Gastrocnemius medialis (tissue), 4 donors: Measurements from ENCODE around the gene MAFF. TPM values are rescaled to one million over a fixed set of nuclear protein-coding genes. Genes with fewer than 3 reads are reported as not detected.

Experiments used
- ATAC-seq, 2 donors: fragments of 150-250 bp; one replicate each; pipeline ENCODE4 v1.9.1; 2016
- DNase-seq, 2 donors: peaks; one replicate each; pipeline ENCODE4 v3.0.0-alpha.2; 2019
- H3K27ac ChIP-seq, 4 donors: fragments of 200-600 bp; sonication (generic); 1 replicate in 1 of 4; 2 replicates in 3 of 4; pipeline ENCODE4 v1.5.1; 2016 to 2018; ENCODE audit warnings: mild to moderate bottlenecking in 2 of 4, moderate library complexity in 1 of 4
- H3K27me3 ChIP-seq, 3 donors: fragments of 200-600 bp; sonication (generic) in 2 of 3; 1 replicate in 1 of 3; 2 replicates in 2 of 3; pipeline versions ENCODE4 v1.5.1 to v1.6.0; 2016 to 2019; ENCODE audit warnings: mild to moderate bottlenecking in 1 of 3, moderate library complexity in 1 of 3
- H3K36me3 ChIP-seq, 2 donors: fragments of 200-600 bp; sonication (generic) in 1 of 2; one replicate each; pipeline ENCODE4 v1.5.1; 2017 to 2018
- H3K4me1 ChIP-seq, 2 donors: fragments of 200-600 bp; sonication (generic) in 1 of 2; one replicate each; pipeline ENCODE4 v1.5.1; 2016 to 2017; ENCODE audit warnings: mild to moderate bottlenecking in 2 of 2
- H3K4me3 ChIP-seq, 4 donors: fragments of 200-600 bp; sonication (generic) in 3 of 4; 1 replicate in 1 of 4; 2 replicates in 3 of 4; pipeline ENCODE4 v1.5.1; 2016 to 2019; ENCODE audit warnings: mild to moderate bottlenecking in 2 of 4
- H3K9me3 ChIP-seq, 3 donors: fragments of 200-600 bp; sonication (generic) in 2 of 3; 1 replicate in 1 of 3; 2 replicates in 2 of 3; pipeline ENCODE4 v1.5.1; 2016 to 2019
- CTCF ChIP-seq, 5 experiments: fragments of 450-650 bp in 3 of 5; fragments of 200-600 bp in 2 of 5; sonication (generic) in 2 of 5; IDR thresholded peaks in 4 of 5; conservative IDR thresholded peaks in 1 of 5; 1 replicate in 4 of 5; 2 replicates in 1 of 5; pipeline ENCODE4 v1.5.1; 2016 to 2019; ENCODE audit warnings: antibody characterized with exemption in 5 of 5, mild to moderate bottlenecking in 3 of 5, moderate library complexity in 3 of 5
- POLR2A ChIP-seq, 2 donors: fragments of 450-650 bp; IDR thresholded peaks; one replicate each; pipeline ENCODE4 v1.6.1; 2017; ENCODE audit warnings: antibody characterized with exemption in 2 of 2, mild to moderate bottlenecking in 2 of 2, moderate library complexity in 2 of 2
- in situ Hi-C, 4 donors: fragments of 200-750 bp; cut with MboI; loops; one replicate each; pipeline versions ENCODE4 v1.15.0 to v1.8.0; 2017; ENCODE audit warnings: low sequenced_read_pairs in 4 of 4
- intact Hi-C: fragments of 100-400 bp; cut with DNase I; formaldehyde crosslinking; loops from one replicate; pipeline ENCODE4 v1.15.1; 2023; ENCODE audit warnings: low total_unique reads
- total RNA-seq, 4 donors: library from RNA; depleted of rRNA; stranded (reverse); fragments of >200 nt; gene quantifications; one replicate each; pipeline versions ENCODE4 v1.1.0 to v1.2.3, GENCODE V29; 2016

MAFF gene
- total RNA-seq, 4 donors from 2014 or later, result 19.3 to 448 (median 33.4) TPM

DNA sequence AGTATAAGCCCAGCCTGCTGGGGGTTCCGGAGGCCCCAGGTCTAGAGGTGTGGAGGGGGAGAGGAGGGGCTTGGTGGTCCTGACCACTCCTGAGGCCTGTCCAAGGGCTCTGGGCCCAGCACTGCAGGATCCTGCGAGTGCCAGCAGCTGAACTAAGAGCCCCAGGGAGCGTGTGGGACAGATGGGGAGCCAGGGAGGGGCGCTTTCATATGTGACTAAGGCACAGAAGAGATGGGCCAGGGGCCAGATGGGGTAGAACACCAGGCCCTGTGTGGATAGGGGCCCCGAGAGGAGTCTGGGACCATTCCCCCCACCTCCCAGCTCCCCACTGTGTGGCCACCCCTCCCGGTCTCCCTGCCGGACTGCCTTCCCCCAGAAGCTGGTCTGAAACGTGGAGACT is 18.4 kb downstream of the MAFF start:
- H3K27me3 ChIP-seq, result no peaks in the 10 kb centered on the region
- intact Hi-C loops, result no loop called here
- H3K4me1 ChIP-seq, result peaks cover 17 to 23% of the 10 kb centered on the region in 2 donors
- DNase-seq (no peak), ATAC-seq (no peak)
- no peak for TF ChIP-seq POLR2A (IDR thresholded peaks at IDR 0.05)
- TF ChIP-seq CTCF (IDR thresholded peaks at IDR 0.05 in 4 of 5, conservative IDR thresholded peaks at IDR 0.05 in 1 of 5), result no peak
- H3K4me3 ChIP-seq, result no peak overlapping the region
- H3K9me3 ChIP-seq, result no peaks in the 10 kb centered on the region
- H3K27ac ChIP-seq, result peak overlapping the region; percentile 72 to 79 (median 73)
- H3K36me3 ChIP-seq, result peaks cover 0 to 42% of the 10 kb centered on the region in 2 donors
- in situ Hi-C loops, result no loop called here

DNA sequence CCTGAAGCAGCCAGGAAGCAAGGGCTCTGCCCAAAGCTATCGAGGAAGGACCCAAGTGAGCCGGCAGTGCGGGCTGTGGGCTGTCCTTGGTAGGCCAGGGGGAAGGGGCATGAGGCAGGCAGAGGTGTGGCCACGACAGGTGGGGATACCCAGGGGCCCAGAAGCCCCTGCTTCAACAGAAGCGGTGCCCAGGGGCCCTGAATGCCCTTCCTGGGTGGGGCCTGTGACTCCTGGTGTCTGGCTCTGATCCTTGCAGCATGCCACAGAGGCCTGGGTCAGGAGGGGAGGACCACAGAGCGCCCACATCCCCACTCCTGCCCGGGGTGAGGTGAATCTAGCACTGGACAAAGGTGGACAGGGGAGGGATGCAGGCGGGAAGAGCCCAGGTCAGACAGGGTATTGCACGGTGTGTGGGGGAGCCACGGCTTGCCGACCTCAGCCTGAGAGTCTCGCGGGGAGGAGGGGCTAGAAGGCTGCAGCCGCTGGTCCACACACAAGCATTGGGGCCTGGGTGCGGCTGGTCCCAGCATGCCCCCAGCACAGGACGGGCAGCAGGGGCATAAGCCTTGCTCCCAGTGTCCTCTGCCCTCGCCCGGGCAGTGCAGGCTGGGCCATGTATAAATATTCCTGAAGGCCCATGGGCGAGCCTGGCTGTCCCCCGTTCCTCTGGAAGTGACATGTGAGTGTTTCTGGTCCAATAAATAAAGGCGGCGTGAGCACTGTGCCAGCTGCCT is 19.0 kb downstream of the MAFF start:
- DNase-seq (no peak), ATAC-seq (no peak)
- peaks cover 0 to 42% of the 10 kb centered on the region in 2 donors for H3K36me3 ChIP-seq
- TF ChIP-seq CTCF (IDR thresholded peaks at IDR 0.05 in 4 of 5, conservative IDR thresholded peaks at IDR 0.05 in 1 of 5), result no peak
- no peaks in the 10 kb centered on the region for H3K9me3 ChIP-seq
- no peaks in the 10 kb centered on the region for H3K27me3 ChIP-seq
- H3K27ac ChIP-seq, result peak overlapping the region; percentile 72 to 79 (median 73)
- intact Hi-C loops, result no loop called here
- in situ Hi-C loops, result no loop called here
- peaks cover 17 to 23% of the 10 kb centered on the region in 2 donors for H3K4me1 ChIP-seq
- H3K4me3 ChIP-seq, result no peak overlapping the region

GRCh38 chr22:38221407-38221806 is 19.6 kb downstream of the MAFF start:
- Histone ChIP-seq H3K4me3 (no peak overlapping the region), H3K27me3 (no peaks in the 10 kb centered on the region), H3K36me3 (peaks cover 0 to 47% of the 10 kb centered on the region in 2 donors), H3K4me1 (peaks cover 17 to 23% of the 10 kb centered on the region in 2 donors), H3K9me3 (no peaks in the 10 kb centered on the region), H3K27ac (no peak overlapping the region)
- DNase-seq, result no peak
- intact Hi-C loops (no loop called here), in situ Hi-C loops (no loop called here)
- TF ChIP-seq CTCF (IDR thresholded peaks at IDR 0.05 in 4 of 5, conservative IDR thresholded peaks at IDR 0.05 in 1 of 5) (no peak), POLR2A (IDR thresholded peaks at IDR 0.05) (no peak)
- ATAC-seq, result no peak

GRCh38 chr22:38221908-38222796 is 20.4 kb downstream of the MAFF start:
- TF ChIP-seq CTCF (IDR thresholded peaks at IDR 0.05 in 4 of 5, conservative IDR thresholded peaks at IDR 0.05 in 1 of 5), result no peak
- Histone ChIP-seq H3K36me3 (peaks cover 0 to 52% of the 10 kb centered on the region in 2 donors), H3K27me3 (no peaks in the 10 kb centered on the region), H3K27ac (peak overlapping the region in 1 of 4 donors; percentile 15), H3K4me1 (peaks cover 17 to 23% of the 10 kb centered on the region in 2 donors), H3K4me3 (no peak overlapping the region), H3K9me3 (no peaks in the 10 kb centered on the region)
- in situ Hi-C loops, result no loop called here
- no peak for ATAC-seq
- DNase-seq, result no peak
- intact Hi-C loops, result no loop called here
